Stimulated activated CD4-positive, alpha-beta T cell treated with anti-CD3 and anti-CD28 coated beads, Interleukin-4, amount 100 ng/mL, for 1 hour (primary cell): ENCODE data around the gene ITGB3BP.
"Not testable (repeated sequence)": the region's sequence is repeated elsewhere in the genome, so short reads cannot be mapped to it uniquely, and the experiment has no call there.

Experiments
- DNase-seq: peaks from one replicate; pipeline ENCODE4 v3.0.0-alpha.2; 2020

ITGB3BP gene

GRCh38 chr1:63501256-63501655 is 21.8 kb downstream of the ITGB3BP start:
- DNase-seq = no peak

- DNase-seq = no peak
These were observed 24.9 kb downstream of the ITGB3BP start for GRCh38 chr1:63498106-63498505.

- DNase-seq = no peak
These were observed 25.4 kb downstream of the ITGB3BP start for GRCh38 chr1:63497577-63497976.

GRCh38 chr1:63487336-63488065 is 35.5 kb downstream of the ITGB3BP start:
- no peak for DNase-seq

- DNase-seq = no peak
These were observed 36.4 kb downstream of the ITGB3BP start for GRCh38 chr1:63486629-63487028.

GRCh38 chr1:63480057-63480456 is 43.0 kb downstream of the ITGB3BP start:
- DNase-seq = no peak

- no peak for DNase-seq
These were observed 47.3 kb downstream of the ITGB3BP start for GRCh38 chr1:63475761-63476160.

- not testable (repeated sequence) for DNase-seq
These were observed 54.3 kb downstream of the ITGB3BP start for GRCh38 chr1:63468683-63469082.

GRCh38 chr1:63466759-63467158 is 56.3 kb downstream of the ITGB3BP start:
- DNase-seq = no peak

- no peak for DNase-seq
These were observed 56.8 kb downstream of the ITGB3BP start for GRCh38 chr1:63466181-63466580.

- DNase-seq = no peak
These were observed 59.8 kb downstream of the ITGB3BP start for GRCh38 chr1:63463248-63463647.

- DNase-seq = no peak
These were observed 61.3 kb downstream of the ITGB3BP start for GRCh38 chr1:63461661-63462230.

GRCh38 chr1:63458750-63459149 is 64.3 kb downstream of the ITGB3BP start:
- no peak for DNase-seq

- DNase-seq = no peak
These were observed 68.8 kb downstream of the ITGB3BP start for GRCh38 chr1:63454269-63454668.

GRCh38 chr1:63453232-63453631 is 69.8 kb downstream of the ITGB3BP start:
- no peak for DNase-seq

GRCh38 chr1:63450416-63450815 is 72.6 kb downstream of the ITGB3BP start:
- DNase-seq = no peak

- no peak for DNase-seq
These were observed 74.2 kb downstream of the ITGB3BP start for GRCh38 chr1:63448731-63449246.

GRCh38 chr1:63442141-63442475 is 80.9 kb downstream of the ITGB3BP start:
- DNase-seq = no peak

GRCh38 chr1:63435161-63435560 is 87.9 kb downstream of the ITGB3BP start:
- no peak for DNase-seq

GRCh38 chr1:63429281-63429680 is 93.7 kb downstream of the ITGB3BP start:
- no peak for DNase-seq

- DNase-seq = no peak
These were observed 94.2 kb downstream of the ITGB3BP start for GRCh38 chr1:63428815-63429214.

GRCh38 chr1:63423649-63424048 is 99.4 kb downstream of the ITGB3BP start:
- no peak for DNase-seq

- not testable (repeated sequence) for DNase-seq
These were observed 102.3 kb downstream of the ITGB3BP start for GRCh38 chr1:63420746-63421145.

GRCh38 chr1:63418101-63418500 is 104.9 kb downstream of the ITGB3BP start:
- no peak for DNase-seq
